ENCODE data around the gene ABCD4. TPM values are rescaled to one million over a fixed set of nuclear protein-coding genes. Genes with fewer than 3 reads are reported as not detected.

The ABCD4 gene
- total and polyA plus RNA-seq, 4 donors: 20.4 to 34.4 (median 29.1) TPM

DNA sequence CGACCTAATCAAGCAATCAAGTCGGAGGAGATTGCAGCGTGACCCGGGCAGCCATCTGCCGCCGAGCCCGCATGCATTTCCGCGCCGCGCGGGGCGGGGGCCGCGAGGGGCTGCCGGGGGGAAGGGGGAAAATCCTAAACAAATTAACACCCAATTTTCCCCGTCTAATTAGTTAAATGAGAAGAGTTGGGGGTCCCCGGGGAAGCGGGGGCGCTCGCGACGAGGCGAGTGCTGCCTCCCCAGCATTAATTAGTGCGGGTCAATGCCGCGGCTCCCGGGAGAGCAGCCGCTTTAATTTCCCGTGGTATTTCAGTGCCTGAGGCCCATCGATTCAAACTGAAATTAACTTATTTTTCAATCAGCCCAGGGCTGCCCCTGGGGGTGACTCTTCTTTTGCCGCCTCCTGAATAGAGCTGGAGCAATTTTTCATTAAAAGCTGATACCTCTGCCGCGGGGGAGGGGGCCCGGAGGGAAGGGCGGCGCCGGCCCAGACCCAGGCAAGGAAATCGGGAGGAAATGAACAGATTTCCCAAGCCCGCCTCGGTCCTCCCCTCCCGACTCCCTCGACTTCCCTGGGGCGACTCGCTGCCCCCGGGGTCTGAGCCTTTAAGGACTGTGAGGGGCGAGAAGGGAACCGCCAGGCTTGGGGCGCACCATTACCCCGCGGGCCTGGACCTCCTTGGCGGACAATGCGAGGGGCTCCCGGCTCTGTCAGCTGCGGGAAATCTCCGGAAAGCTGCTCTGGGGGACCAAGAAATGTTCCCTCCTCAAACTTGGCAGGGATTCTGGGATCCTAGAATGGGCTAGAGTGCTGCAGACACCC lies 44.6 kb downstream of the ABCD4 start:
- H3K36me3 ChIP-seq (ENCODE audit: control insufficient read depth in 4 of 4, insufficient read depth in 3 of 4, low read depth in 1 of 4, low read length in 3 of 4): no peaks in the 10 kb centered on the region
- no peaks in the 10 kb centered on the region for H3K9me3 ChIP-seq (ENCODE audit: control insufficient read depth in 4 of 4, low read length in 3 of 4)
- no peaks in the 10 kb centered on the region for H3K27me3 ChIP-seq (ENCODE audit: control insufficient read depth in 4 of 4, insufficient read depth in 4 of 4, low read length in 3 of 4)
- no peak for DNase-seq (ENCODE audit: low spot score)
- H3K27ac ChIP-seq (ENCODE audit: low read depth in 1 of 2, low read length in 2 of 2): no peak overlapping the region
- WGBS: 8% methylated on average over 56 of the region's 56 CpGs
- TF ChIP-seq ZBTB33 (IDR thresholded peaks at IDR 0.05): no peak
- TF ChIP-seq NR2F2 (IDR thresholded peaks at IDR 0.05): no peak
- TF ChIP-seq FOXA2 (IDR thresholded peaks at IDR 0.05): no peak
- no peak for TF ChIP-seq HNF4A (conservative IDR thresholded peaks at IDR 0.05)
- TF ChIP-seq, protein P1, sequence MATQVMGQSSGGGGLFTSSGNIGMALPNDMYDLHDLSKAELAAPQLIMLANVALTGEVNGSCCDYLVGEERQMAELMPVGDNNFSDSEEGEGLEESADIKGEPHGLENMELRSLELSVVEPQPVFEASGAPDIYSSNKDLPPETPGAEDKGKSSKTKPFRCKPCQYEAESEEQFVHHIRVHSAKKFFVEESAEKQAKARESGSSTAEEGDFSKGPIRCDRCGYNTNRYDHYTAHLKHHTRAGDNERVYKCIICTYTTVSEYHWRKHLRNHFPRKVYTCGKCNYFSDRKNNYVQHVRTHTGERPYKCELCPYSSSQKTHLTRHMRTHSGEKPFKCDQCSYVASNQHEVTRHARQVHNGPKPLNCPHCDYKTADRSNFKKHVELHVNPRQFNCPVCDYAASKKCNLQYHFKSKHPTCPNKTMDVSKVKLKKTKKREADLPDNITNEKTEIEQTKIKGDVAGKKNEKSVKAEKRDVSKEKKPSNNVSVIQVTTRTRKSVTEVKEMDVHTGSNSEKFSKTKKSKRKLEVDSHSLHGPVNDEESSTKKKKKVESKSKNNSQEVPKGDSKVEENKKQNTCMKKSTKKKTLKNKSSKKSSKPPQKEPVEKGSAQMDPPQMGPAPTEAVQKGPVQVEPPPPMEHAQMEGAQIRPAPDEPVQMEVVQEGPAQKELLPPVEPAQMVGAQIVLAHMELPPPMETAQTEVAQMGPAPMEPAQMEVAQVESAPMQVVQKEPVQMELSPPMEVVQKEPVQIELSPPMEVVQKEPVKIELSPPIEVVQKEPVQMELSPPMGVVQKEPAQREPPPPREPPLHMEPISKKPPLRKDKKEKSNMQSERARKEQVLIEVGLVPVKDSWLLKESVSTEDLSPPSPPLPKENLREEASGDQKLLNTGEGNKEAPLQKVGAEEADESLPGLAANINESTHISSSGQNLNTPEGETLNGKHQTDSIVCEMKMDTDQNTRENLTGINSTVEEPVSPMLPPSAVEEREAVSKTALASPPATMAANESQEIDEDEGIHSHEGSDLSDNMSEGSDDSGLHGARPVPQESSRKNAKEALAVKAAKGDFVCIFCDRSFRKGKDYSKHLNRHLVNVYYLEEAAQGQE (IDR thresholded peaks at IDR 0.05): no peak
- TF ChIP-seq RXRA (IDR thresholded peaks at IDR 0.05): no peak
- TF ChIP-seq EGR1 (IDR thresholded peaks at IDR 0.05; ENCODE audit: low read depth in 2 of 2): no peak
- TF ChIP-seq, protein P2, sequence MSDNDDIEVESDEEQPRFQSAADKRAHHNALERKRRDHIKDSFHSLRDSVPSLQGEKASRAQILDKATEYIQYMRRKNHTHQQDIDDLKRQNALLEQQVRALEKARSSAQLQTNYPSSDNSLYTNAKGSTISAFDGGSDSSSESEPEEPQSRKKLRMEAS (IDR thresholded peaks at IDR 0.05): no peak
- no peak for TF ChIP-seq JUND (IDR thresholded peaks at IDR 0.05)
- no peak for TF ChIP-seq SP1 (IDR thresholded peaks at IDR 0.05)
- TF ChIP-seq, protein P3, sequence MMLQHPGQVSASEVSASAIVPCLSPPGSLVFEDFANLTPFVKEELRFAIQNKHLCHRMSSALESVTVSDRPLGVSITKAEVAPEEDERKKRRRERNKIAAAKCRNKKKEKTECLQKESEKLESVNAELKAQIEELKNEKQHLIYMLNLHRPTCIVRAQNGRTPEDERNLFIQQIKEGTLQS (IDR thresholded peaks at IDR 0.05): no peak
- no peak for TF ChIP-seq TAF1 (conservative IDR thresholded peaks at IDR 0.05)
- no peak for TF ChIP-seq FOXA1 (IDR thresholded peaks at IDR 0.05)
- TF ChIP-seq CTCF (IDR thresholded peaks at IDR 0.05; ENCODE audit: low read depth, low read length, missing input control): no peak
- TF ChIP-seq RAD21 (IDR thresholded peaks at IDR 0.05): no peak
- no peak for TF ChIP-seq HNF4G (IDR thresholded peaks at IDR 0.05)
- no peak for TF ChIP-seq YY1 (IDR thresholded peaks at IDR 0.05)
- H3K4me1 ChIP-seq (ENCODE audit: control insufficient read depth in 4 of 4, insufficient read depth in 4 of 4, low read length in 3 of 4): peaks cover 0 to 12% (median 4%) of the 10 kb centered on the region in 4 donors
- H3K9ac ChIP-seq (ENCODE audit: low read depth in 1 of 2, low read length in 2 of 2): no peak overlapping the region
- peak overlapping the region in 2 of 3 donors; percentile 48 to 72 for H3K4me3 ChIP-seq (ENCODE audit: low read depth in 1 of 3, low read length in 3 of 3)

All from liver (tissue), 9 donors.